CD4-positive, alpha-beta T cell treated with Interleukin-6 at 100 ng/mL for 8 hours (primary cell): ENCODE data around the gene ADIPOR2.

Source experiments
- DNase-seq: peaks from one replicate; pipeline ENCODE4 v3.0.0-alpha.2; 2020; ENCODE audit warnings: mixed read lengths, low spot score

The ADIPOR2 gene

DNA sequence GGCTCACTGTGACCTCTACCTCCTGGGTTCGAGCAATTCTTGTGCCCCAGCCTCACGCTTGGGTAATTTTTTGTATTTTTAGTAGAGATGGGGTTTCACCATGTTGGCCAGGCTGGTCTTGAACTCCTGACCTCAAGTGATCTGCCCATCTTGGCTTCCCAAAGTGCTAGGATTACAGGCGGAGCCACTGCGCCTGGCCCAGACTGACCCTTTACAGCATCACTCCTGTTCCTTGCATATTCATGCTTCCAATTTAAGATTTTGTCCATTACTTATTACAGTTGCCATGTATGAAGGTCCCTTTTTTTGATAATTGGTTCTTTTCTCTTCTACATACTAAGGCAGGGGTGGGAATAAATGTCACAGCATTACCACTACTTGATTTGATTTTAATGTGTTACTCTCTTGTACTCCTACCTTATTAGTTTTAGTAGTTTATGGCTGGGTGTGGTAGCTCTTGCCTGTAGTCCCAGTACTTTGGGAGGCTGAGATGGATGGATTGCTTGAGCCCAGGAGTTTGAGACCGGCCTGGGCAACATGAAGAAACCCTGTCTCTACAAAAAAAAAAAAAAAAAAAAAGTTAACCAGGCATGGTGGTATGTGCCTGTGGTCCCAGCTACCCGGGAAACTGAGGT is 46.9 kb downstream of the ADIPOR2 start:
- DNase-seq: no peak

DNA sequence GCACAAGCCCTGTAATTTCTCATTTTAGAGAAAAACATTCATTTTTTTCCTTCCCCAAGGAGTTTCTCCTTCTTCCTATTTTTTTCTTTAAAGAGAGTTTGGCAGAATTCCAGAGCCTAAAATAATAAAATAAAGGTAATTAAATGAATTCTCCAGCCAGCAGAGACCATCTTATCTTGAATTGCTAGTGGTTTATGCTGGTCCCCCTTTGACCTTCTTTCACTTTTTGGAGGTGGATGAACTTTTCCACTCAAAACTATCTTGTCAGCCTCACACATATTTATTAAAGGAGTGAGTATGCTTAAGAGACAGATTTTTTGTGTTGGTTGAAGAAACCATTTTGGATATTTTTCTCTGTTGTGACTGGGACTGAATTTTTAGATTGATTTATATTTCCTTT is 47.6 kb downstream of the ADIPOR2 start:
- DNase-seq: no peak

DNA sequence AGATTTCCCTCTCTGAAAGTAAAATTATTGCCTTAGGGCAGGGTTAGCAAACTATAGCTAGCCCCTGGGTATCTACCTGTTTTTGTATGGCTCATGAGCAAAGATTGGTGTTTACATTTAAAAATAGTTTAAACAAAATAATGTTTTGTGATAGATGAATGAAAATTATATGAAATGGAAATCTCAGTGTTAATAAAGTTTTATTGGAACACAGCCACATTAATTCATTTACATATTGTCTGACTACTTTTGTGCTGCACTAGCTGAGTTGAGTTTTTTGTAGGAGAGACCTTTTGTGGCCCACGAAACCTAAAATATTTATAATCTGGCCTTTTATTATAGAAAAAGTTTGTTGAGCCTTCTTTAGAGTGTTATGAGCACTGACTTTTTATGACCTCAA is 48.5 kb downstream of the ADIPOR2 start:
- no peak for DNase-seq

DNA sequence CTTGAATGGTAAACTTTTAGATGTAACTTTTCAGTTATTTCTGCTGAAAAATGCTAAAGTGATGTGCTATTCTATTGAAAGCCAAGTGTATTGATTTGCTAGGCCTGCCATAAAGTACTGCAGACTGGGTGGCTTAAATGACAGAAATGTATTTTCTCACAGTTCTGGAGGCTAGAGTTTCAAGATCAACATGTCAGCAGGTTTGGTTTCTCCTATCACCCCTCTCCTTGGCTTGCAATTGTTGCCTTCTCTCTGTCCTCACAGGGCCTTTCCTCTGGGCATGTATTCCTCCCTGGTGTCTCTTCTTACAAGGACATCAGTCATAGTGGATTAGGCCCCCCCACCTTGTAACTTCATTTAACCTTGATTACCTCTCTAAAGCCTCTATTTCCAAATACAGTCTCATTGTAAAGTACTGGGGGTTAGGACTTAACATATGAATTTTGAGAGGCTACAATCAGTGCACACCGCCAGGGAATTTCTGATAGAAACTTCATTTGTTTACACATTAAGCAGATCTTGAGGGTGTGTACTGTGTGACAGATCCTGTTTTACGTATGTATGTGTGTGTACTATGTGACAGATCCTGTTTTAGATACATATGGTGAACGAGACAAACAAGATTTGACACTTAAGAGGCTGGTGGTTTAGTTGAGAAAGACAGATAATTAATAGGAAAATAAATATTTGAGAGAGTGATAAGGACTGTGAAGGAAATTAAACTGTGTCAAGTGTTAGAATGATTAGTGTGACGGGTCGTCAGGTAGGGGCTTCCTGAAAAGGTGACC is 49.5 kb downstream of the ADIPOR2 start:
- DNase-seq: no peak

- no peak for DNase-seq
Observed at GRCh38 chr12:1741154-1741949, 50.5 kb downstream of the ADIPOR2 start.

DNA sequence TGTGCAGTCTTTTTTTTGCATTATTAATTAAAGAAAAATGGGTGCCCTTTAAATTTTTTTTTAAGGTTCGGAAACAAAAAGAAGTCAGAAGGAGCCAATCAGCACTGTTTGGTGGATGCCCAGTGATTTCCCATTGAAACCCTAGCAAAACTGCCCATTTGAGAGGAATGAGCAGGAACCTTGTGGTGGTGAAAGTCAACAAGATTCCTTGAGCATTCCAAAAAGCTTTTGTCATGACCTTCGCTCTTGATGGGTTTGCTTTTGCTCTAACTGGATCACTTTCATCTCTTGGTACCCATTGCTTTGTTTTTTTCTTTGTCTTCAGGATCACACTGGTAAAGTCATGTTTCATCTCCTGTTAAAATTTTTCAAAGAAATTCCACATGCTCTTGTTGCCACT is 54.1 kb downstream of the ADIPOR2 start:
- no peak for DNase-seq

DNA sequence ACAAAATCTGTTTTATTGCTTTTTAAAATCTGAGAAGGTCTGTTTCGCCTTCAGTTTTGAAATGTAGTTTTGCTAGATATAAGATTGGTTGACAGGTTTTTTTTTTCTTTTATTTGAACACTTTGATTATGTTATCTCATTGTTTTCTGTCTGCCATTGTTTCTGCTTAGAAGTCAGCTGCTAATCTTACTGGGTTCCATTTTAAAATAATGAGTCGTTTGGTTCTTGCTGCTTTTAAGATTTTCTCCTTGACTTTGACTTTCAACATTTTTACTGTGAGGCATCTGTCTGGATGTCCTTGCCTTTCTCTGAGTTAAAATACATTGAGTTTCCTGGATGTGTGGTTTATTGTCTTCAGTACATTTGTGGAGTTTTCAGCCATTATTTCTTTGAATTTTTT is 56.7 kb downstream of the ADIPOR2 start:
- DNase-seq: no peak

GRCh38 chr12:1749019-1749418 is 58.1 kb downstream of the ADIPOR2 start:
- no peak for DNase-seq

DNA sequence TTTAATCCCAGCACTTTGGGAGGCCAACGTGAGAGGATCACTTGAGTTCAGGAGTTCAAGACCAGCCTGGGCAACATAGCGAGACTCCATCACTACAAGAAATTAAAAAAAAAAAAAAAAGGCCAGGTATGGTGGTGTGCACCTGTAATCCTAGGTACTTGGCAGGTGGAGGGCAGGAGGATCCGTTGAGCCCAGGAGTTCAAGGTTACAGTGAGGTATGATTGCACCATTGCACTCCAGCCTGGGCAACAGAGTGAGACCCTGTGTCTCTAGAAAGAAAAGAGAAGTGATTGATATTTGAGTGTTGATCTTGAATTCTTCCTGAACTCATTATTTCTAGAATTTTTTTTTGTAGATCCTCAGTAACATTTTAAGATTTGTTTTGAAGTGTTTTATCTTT is 59.4 kb downstream of the ADIPOR2 start:
- DNase-seq: no peak

- no peak for DNase-seq
Observed at GRCh38 chr12:1758376-1758775, 67.5 kb downstream of the ADIPOR2 start.

DNA sequence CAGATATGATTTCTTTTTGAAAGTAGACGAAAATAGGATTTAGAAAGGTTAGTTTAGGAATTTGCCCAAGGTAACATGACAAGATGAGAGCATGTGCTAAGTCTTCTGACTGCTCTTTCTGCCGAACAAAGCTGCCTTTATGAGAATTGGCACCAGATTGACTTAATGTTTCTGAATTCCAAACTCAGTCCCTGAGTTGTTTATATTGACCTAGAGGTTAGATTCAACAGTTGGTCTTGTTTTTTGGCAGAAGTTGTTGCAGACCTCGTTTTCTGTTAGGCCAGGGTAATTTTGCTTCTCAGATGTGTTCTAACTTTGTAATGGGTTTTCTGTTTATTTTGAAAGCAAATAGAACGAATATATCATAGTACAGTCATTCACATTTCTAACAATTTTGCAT is 68.0 kb downstream of the ADIPOR2 start:
- no peak for DNase-seq

DNA sequence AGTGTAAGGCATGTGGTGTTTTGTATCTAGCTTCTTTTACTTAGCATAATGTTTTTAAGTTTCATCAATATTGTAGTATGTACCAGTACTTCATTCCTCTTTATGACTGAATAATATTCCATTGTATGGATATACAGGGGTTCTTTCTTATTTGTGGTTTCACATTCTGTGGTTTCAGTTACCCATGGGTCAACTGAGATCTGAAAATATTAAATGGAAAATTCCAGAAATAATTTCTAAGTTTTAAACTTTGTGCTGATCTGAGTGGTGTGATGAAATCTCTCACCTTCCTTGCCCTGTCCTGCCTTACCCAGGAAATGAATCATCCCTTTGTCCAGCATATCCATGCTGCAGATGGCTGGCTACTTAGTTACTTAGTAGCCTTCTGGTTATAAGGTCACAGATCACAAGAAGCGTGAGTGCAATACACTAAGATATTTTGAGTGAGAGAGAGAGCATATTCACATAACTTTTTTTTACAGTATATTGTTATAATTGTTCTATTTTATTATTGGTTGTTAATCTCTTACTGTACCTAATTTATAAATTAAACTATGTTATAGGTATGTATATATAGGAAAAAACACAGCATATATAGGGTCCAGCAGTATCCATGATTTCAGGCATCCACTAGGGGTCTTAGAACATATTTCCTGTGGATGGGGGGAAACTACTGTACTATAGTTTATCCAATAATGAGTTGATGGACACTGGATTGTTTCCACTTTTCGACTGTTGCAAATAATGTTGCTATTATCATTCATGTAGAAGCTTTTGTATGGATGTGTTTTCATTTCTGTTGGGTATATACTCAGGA is 69.9 kb downstream of the ADIPOR2 start:
- no peak for DNase-seq

GRCh38 chr12:1761857-1762256 is 71.0 kb downstream of the ADIPOR2 start:
- DNase-seq: no peak

- no peak for DNase-seq
Observed at GRCh38 chr12:1763153-1763552, 72.3 kb downstream of the ADIPOR2 start.

GRCh38 chr12:1766110-1766509 is 75.2 kb downstream of the ADIPOR2 start:
- DNase-seq: no peak

DNA sequence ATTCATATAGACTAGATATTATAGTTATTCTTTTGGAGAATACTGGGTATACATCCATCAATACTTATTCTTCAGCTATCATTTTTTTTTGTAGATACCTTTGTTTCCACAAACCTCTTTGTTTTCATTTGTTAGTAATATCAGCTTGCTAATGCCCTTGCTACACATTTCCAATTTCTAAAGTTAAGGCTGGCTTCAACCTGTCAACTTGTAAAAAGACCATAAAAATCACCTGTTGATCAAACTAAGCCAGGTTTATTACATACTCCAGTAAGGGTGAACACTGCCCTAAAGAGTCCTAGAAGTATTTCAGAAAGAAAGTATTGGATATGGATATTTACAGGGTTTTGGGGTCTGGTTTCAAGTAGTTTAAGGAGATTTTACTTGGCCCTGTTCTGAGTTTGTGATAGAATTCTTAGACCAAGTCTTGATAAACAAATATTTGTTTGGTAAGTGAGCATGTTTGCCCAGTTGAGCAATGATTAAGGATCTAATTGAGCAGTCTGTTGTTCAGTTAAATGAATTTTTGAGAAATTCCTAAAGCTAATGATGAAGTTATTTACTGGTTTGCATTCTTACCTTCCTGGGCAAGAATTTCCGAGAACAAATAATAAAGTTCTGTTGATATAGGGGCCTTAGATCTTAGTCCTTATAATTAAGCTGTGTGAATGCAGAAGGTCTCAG is 76.7 kb downstream of the ADIPOR2 start:
- DNase-seq: no peak

- no peak for DNase-seq
Observed at GRCh38 chr12:1768615-1769014, 77.7 kb downstream of the ADIPOR2 start.

GRCh38 chr12:1769809-1770494 is 79.1 kb downstream of the ADIPOR2 start:
- DNase-seq: no peak

DNA sequence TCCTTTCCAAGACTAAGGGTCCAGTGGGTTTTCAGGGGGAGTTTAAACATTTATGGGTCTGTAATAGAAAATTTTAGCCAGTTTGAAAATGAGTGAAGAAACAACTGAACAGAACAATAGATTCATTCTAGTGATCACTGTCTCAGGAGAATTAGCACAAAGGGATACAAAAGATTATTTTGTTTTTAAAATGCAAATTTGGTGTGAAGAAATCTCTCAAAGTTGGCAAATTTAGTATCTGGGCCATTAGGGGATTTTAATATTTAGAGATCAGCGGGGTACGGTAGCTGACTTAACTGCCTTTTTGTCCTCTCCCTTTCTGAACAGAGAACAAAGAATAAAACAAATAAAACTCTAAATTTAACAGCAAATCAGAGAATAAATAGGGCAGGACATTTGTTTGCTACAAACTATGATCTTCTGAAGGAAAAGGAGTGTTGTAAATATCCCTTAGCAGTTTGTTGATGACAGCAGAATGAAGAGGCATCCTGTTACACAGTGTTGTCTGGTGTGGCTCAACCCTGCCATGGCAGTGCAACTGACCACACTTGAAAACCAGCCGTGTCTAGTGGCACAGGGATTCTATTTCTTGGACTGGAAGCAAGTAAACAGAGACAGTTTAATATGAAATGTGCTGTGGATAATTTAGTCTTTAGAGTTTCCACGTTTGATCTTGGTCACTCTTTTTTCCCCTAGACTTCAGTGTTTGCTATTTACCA is 83.2 kb downstream of the ADIPOR2 start:
- DNase-seq: no peak
